Endometrium (tissue), 2 donors: ENCODE data around the gene CMSS1.
A peak's percentile ranks its signal among the peaks of the same experiment; 100 is the strongest.

Source experiments
- FAIRE-seq: peaks from 2 replicates; lab custom pipeline; 2012; peaks lifted over from hg19 to GRCh38; lab: Jason Lieb, UNC
- donor health status: control.
- donor health status: control.

Gene CMSS1

GRCh38 chr3:99960123-99960878 is 142.6 kb downstream of the CMSS1 start:
- no peak for FAIRE-seq

- peak; percentile 23 for FAIRE-seq
Observed at GRCh38 chr3:99960941-99961340, 143.3 kb downstream of the CMSS1 start.

- no peak for FAIRE-seq
Observed at GRCh38 chr3:99961756-99962515, 144.3 kb downstream of the CMSS1 start.

- FAIRE-seq, result no peak
Observed at GRCh38 chr3:99962703-99963102, 145.0 kb downstream of the CMSS1 start.

DNA sequence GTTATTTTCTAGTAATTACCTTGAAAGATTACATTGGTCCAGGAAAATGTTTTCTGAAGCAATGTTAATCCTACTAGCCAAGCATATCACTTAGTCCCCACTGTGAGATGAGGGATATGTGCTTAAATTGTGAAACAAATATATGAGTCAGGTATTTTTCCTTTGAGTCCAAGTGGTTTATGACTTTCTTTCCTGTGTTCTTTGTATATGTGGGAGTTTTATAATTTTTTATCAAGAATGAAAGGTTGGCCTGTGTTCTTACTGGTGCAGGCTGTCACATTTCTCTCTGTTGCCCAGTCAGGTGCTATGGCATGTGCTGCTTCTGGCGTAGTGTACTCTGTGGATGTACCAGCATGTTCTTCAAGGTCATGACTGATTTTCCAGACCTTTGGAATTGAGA is 147.4 kb downstream of the CMSS1 start:
- FAIRE-seq, result no peak

DNA sequence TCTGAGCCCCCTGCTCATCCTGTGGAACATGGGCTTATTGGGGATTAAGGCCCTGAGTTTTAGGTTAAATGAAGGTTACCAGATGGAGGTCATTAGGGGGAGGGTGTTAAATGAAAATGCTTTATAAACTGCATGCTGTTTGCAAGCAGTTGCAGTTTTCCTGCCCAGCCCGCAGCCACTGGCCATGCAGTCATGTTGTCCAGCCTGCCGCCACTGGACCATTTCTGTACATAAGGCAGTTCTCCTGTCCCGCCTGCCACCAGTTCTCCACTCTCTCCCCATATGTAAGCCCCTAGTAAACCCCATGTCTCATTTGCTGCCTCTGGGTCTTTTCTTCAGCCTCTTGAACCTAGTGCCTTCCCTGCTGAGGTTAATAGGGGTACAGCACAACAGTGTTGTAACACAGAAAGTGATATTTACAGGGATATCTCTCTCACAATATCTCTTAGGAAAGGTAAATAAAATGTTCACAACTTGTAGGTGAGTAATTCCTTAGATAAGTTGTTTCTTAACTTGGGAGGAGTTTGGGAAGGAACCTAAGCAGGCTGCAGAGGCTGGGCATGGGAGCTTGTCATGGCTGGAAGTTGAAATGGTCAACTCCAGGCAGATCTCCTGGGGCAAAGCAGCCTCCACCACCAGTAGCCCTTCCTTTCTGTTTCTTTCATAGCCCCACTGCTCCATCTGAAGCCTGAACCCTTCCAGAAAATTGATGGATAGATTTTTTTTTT is 148.2 kb downstream of the CMSS1 start:
- FAIRE-seq, result no peak

DNA sequence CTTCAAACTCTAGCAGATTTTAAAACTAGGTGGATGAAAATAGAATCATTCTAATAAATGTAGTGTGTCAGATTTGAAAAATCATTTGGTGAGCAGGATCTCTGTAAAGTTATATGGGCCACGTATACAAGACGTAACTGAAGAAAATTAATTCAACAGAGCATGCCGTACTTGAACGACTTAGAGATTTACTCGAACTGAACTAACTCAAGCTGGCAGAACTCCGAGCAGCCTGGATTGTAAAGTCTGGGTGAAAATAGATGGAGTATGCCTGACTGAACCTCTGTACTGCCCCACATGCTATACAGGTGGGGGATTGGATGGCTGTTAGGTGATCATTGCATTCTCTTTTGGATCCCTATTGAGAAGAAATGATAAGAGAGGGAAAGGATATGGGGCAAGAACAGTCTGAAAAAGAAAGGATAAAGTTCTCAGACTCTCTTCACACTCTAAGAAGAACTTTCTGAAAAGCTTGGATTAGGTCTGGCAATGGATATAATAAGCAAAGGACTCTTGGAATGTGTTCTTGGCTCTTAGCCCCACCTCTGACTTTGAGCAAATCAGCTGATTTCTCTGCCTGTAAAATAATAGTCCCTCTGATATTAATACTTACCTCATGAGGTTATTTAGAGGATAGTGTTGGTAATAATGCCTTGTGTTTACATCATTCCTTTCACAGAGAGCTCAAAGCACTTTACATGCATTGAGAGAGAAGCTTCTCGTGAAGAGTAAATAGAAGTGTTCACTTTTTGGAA is 149.2 kb downstream of the CMSS1 start:
- no peak for FAIRE-seq

- FAIRE-seq, result no peak
Observed at GRCh38 chr3:99967796-99968195, 150.1 kb downstream of the CMSS1 start.

- no peak for FAIRE-seq
Observed at GRCh38 chr3:99969136-99969535, 151.5 kb downstream of the CMSS1 start.

DNA sequence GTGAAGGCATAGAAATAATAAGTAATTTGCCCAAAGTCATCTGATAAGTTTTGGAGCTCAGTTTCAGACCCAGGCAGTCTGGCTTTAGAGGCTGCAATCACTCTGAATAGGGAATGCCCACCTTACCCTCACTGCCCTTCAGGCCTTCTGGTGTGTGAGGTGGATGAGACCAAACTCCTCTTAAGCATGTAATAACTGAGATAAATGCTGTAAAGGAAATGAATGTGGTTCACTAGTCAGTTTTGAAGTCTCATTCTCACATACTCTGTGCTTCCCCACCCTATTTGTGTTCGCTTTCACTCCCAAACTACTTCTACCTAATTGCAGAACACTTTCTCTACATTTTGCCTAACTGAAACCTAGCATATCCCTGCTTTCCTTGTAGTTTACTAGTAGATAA is 152.5 kb downstream of the CMSS1 start:
- FAIRE-seq, result no peak

- no peak for FAIRE-seq
Observed at GRCh38 chr3:99971761-99972160, 154.1 kb downstream of the CMSS1 start.

GRCh38 chr3:99972380-99973104 is 154.9 kb downstream of the CMSS1 start:
- no peak for FAIRE-seq

DNA sequence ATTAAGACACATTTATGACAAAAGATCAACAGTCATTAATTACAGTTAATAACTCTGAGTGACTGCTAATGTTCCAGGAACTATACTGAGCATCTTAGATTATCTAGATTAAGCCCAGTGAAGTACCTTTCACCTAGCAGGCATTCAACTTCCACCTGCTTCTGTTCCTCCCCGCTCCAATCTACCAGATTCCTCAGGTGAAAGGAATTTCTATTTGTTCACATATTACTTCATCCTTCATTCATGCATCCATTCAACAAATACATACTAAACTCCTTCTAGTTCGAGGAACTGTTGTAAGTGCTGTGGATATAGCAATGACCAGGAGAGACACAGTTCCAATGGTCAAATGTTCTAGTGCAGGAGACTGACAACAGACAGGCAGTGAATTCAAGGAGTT is 157.3 kb downstream of the CMSS1 start:
- FAIRE-seq, result no peak

GRCh38 chr3:99976584-99976983 is 158.9 kb downstream of the CMSS1 start:
- no peak for FAIRE-seq

GRCh38 chr3:99978221-99978620 is 160.6 kb downstream of the CMSS1 start:
- FAIRE-seq, result no peak

- no peak for FAIRE-seq
Observed at GRCh38 chr3:99980606-99981005, 162.9 kb downstream of the CMSS1 start.

GRCh38 chr3:99981138-99981537 is 163.5 kb downstream of the CMSS1 start:
- FAIRE-seq, result no peak

GRCh38 chr3:99982650-99983049 is 165.0 kb downstream of the CMSS1 start:
- FAIRE-seq, result no peak

DNA sequence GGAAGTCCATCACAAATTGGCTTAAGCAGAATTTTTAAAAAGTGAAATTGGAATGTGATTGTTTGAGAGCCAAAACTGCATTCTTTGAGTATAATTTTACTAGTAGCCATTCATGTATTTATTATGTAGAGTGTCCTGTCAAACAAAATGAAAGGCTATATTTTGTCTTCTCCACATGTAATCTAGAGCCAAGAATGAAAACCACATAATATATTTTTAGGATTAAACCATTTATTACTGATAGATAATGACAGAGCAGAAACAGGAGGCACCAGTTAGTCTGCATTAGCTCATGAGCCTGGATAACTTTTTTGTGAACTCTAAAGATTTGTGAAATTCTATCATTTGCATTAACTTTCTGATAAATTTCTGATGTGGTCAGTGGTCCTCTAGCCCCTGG is 166.5 kb downstream of the CMSS1 start:
- no peak for FAIRE-seq

DNA sequence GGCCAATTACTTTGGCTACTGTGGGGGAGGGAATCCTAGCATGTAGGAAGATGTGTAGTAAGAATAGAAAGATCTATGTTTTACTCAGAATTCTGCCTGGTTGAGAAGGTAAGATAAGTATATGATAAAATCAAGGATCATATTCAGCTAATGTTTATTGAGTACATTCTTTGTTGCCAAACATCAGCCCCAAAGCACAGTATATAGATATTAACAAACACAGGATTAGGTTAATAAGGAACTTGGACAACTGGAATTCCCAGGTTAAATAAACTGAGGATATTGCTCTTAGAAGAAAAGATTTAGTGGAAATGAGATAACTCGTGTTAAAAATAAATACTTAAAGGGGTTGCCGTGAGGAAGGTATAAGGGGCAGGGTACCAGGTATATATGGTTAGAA is 167.0 kb downstream of the CMSS1 start:
- no peak for FAIRE-seq

- no peak for FAIRE-seq
Observed at GRCh38 chr3:99990179-99990578, 172.5 kb downstream of the CMSS1 start.

DNA sequence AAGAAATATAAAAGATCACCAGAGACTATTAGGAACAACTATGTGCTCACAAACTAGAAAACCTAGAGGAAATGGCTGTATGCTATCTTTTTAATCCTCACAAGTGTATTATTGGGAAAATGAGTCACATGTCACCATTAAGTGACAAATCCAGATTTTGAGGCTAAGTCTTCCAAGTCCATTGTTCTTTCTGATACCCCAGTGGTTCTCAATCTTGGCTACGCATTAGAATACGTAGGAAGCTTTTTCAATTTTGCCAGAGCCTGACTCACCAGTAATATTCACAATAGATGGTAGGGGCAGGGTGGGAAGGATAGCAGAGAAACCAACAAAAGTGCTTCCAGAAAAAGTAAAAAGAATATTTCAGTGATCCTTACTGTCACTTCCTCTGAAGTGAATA is 179.6 kb downstream of the CMSS1 start:
- no peak for FAIRE-seq
